Stimulated activated CD4-positive, alpha-beta T cell treated with anti-CD3 and anti-CD28 coated beads, TNF-alpha, amount 100 ng/mL, for 1 hour (primary cell): ENCODE data around the gene IQSEC1.

ENCODE experiments used
- DNase-seq, 3 donors: peaks; one replicate each; pipeline ENCODE4 v3.0.0-alpha.2; 2020; ENCODE audit warnings: low read depth in 3 of 3, low spot score in 1 of 3

Gene IQSEC1

DNA sequence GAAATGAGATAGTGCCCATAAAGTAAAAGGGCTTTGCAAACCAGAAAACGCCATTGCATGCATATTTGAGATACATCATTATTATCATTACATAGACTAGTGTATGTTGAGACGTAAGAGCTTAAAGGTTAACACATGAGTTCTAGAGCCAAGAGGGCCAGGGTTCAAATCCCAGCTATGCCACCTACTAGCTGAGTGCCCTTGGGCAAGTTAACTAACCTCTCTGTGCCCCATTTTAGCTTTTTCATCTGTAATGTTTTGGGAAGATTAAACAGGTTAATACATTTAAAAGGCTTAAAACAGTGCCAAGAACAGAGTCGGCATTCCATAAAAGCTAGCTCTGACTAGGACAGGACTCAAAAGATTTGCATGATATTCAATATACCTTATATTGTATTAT, 22.8 kb downstream of the IQSEC1 start:
- DNase-seq, result no peak

DNA sequence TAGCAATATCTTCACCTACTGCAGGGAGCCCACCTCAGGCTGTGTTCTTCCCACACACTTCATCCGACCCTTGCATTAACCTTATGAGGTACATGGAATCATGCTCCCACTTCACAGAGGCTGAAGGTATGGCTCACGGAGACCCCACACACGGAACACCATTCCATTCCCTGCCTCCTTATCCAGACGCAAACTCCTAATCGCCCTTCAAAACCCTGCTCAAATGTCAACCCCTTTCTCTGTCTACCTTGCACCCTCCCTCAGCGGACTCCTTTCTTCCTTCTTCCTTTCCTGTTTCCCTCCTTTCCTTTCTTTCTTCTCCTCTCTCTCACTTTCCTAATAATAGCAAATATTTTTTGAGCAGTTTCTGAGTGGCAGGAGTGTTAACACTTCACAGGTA, 23.8 kb downstream of the IQSEC1 start:
- no peak for DNase-seq

DNA sequence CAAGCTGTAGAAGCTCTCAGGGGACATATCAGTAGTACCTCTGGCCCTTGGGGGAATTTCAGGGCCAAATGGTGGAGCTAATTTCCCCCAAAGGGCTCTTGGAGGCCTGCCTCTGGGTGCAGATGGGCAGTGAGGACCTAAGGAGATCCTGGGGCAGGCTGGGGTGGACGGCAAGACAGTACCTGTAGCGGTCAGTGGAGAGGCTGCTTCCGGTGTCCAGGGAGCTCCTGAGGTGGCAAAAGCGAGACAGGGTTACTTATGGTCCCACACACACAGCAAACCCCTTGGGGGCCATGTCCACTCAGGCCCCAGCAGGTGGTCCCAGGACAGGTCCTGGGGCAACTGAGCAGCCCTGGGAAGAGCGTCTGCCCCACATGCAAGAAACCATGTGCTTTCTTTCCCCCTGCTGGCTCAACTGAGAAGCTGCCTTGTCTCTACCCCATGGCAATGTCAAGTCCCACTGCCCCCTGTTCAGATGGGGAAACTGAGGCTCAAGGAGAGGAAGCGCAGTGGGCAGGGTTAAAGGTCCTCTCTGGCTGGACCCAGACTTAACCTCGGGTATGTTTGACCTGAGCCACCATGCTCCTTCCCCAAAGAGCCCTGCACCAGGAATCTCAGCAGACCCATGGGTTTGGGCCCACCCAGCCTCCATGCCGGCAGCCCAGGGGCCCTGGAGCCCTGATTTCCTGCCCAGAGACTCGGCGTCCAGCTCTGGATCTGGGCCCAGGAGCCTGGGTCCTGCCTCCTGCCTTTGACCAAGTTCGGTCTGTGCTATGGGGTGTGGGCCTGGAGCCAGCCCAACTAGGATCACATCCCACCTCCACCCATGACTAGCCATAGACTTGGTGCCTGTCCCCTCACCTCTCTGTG, 25.7 kb downstream of the IQSEC1 start:
- DNase-seq, result no peak

DNA sequence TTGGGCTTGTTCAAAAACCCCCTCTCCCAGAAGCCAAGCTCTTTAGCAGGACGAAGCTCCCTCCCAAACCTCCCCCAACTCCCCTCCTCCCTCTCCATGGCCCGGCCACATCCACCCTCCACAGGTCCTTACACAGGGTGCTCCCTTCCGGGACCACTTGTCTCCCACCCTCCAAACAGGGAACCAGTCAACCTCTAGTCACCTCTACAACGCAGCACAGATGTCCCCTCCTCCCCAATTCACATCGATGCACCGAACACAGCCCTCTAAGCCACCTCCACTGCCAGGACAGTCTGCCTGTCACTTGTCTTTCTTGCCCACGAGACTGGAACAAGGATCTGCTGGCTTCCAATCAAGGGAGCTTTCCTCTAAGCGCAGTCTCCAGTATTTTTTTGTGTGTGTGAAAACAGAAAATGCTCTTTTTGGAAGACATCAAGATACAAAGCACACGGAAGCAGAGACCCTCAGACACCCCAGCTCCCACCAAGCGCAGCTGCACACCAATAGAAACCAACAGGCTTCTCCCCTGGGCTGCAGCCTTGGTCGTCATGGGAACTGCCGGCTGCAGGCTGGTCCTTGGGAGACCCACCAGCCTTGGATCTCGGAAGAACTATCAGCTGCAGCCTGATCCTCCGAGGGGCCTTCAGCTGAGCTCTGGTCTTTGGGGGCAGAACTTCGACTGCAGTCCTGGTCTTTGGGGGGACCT, 26.5 kb downstream of the IQSEC1 start:
- DNase-seq, result no peak

DNA sequence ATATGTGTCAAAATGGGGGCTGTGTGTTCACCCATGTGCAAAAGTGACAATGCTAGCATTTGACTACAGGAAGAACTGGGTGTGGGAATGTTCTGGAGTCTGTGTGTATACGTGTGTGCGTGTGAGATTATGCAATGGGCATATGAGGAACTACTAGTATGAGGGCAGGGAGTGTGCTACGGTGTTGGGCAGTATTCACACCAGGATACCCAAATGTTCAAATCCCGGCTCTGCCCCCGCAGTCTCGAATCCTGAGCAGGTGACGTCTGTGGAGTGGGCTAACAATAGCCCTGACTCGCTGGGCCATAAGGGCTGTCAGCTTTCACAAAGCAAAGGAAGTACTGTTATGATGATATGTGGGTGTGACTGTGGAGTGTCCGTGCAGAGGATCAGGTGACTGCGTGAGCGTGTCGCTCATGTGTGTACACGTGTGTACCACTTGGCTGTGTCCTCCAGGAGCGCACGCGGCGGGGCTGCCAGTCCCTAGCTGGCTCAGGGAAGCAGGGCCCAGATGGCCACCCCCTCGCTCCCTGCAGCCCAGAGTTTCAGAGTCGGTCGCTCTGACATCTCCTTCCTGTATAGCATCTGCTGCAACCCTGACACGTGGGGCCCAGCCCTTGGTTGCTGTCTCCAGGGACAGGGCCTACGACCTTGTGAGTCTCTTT, 27.2 kb downstream of the IQSEC1 start:
- no peak for DNase-seq

DNA sequence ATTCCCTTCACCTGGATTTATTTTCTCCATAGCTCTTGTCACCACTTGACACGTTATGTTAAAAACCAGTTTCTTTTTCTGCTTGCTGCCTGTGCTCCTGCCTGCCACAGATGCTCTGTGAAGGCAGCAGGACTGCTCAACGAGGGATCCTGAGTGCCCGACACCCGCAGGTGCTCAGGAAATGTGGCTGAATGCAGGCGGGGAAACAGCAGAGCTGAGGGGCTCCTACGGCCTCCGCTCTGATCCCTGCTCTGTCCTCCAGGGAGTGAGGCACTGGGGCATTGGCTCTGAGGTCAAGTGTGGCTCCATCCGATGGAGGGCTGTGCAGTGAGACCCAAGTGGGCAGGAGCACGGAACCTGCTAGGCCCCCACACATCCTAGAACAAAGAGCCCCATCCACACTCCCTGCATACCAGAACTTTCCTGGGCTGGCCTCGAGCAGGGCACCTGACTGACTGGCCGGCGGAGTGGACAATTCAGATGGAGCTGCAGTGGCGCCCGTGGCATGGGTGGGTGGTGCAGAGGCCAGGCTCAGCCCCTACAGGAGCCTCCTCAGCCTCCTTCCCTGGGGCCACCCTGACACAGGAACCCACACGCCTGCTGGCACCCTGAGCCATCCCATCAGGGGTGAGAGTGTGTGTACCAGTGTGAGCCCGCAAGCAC, 27.9 kb downstream of the IQSEC1 start:
- no peak for DNase-seq

DNA sequence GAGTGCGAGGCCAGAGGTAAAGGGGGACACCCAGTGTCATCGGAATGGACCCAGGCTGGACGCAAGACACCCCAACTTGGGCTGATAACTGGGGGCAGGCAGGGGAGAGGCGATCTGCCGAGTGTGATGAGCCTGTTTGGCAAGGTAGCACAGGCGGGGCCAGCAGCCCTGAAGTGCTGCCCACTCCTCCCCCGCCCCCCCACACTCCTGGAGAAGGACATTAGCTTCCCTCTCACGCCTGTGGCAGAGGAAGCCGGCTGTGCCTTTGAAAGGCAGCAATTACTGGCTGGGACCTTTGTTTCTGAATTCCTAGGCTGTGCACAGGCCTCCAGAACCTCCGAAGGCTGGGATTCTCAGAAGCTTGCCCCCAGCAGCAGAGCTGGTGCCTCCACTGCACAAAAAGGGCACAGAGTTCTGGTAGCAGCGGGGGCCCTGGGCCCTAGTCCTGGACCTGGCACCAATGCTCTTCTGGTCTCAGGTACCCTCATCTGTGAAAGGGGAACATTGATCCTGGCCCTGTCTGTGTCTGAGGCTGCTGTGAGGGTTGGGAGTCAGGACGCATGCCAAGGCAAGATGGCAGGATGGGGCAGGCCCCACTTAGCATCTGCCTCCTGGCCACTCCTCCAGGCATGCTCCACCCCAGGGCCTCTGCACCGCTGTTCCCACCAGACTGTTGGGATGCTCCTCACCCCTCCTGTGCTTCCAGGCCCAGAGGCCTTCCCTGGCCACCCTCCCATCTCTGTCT, 28.6 kb downstream of the IQSEC1 start:
- no peak for DNase-seq

DNA sequence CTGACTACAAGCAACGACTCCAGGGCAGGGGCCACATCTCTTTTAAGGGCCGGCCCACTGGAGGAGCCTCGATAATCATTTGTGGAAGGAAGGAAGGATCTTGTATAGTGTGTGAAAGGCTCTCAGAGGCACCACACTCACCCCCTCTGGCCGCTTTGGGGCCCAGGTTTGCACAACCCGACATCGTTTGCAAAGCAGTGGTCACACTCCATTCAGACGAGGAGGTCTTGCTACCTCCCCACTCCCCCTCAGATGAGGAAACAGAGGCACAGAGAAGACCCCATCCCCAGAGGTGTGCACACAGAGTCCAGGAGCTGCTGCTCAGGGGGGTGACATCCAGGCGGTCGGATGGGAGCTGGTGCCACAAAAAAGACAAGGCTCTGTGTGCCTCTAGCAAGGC, 29.6 kb downstream of the IQSEC1 start:
- no peak for DNase-seq

DNA sequence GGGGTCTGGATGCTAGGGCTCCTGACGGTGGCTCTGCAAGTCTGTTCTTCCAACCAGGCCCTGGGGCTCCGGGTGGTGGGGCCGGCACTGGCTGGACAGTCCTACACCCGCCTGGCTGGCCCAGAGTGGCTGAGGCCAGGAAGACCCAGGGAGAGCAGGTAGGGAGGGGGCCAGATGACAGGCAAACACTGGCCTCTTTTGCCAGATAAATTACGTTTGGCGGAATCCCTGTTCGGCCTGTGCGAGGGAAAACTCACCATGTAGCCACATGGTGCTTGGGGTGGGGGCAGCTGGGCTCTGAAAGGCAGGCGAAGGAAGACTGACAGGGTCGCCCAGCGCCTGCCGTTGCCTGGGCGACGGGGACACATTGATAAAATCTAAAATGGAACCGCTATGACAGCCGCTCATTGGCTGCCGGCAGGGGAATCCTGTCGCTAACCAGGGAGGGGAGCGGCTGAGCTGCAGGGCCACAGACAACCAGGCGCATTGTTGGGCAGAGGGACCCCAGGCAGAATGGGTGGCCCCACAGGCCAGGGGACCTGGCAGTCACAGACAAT, 30.4 kb downstream of the IQSEC1 start:
- DNase-seq, result no peak

DNA sequence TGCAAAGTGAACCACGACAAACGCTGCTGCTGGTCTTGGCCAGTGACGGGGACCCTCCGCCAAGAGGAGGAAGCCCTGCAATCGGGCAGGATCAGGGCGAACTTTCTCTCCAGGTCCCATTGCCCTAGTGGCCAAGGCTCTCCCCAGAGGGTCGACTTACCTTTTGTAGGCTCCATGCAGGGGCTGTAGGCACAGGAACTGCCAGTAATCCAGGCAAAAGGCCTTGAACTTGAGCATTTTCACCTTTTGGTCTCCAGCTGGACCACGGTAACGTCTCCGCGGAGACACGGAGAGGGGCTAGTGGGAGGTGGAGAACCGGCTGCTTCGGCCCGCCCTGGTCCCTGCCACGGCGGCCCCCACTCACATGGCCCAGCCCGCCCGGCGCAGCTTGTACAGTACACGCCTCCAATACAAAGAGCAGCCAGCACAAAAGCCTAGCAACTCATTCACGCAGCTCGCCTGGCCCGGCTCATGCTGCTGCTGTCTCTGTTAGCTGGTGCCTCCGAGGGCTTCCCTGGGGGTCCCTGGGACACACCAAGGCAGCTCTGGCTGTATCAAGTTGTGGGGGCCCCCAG, 31.0 kb downstream of the IQSEC1 start:
- DNase-seq, result no peak

DNA sequence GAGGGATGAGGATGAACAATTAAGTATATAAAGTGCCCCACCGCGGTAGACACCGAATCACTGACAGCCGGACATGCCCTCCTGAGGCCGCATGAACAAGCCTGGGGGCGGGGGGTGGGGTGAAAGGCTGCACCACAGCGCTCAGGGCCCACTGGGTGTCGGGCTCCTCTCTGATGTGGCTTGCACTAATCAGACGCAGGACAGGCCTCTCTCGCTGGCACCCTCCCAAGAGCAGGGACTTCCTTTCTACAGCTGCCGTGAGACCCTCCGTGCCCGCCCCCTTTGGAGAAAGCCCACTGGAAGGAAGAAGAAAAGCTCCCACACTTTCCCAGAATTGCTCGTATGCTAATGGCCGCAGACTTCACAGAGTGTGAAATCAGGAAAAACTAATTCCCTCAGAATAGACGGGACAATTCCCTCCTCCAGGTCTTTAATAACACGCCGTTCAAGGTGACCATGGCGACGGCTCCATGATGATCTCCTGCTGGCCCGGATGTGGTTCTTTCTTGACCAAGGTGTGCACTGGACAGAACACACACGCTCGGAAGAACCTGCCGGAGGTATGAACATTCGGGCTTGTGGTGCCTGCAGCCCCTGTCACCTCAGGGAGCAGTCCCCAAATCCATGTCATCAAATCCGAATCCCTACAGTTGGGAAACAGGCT, 32.0 kb downstream of the IQSEC1 start:
- no peak for DNase-seq

DNA sequence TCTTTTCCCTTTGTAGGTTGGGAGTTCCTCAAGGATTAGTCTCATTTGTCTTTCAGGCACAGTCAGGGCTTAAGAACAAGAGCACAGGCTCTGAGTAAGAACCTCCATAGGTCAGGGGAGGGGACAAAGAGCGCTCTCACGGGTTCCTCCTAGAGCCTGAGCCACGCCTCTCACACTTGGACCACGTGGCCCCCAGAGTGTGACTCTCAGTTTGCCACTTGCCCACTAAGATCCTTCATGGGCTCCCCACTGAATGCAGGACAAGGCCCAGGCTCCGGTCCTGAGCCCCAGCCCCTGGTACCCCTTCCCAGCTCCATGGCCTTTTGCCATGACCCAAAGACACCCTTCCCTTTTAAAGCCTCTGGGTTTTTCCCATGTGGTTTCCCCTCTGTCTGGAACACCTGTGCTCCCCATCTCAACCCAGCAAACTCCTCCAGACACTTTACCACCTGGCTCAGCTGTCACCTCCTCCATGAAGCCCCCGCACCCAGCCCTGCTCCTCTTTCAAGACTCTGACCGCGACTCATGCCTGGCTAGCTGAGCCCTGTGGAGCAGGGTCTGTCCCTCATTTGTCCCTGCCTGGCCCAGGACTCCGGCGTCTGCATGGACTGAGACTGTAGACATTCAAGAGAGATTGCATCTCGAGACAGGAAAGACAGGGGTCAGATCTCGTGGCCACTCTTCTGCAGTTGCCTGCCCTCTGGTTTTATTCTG, 32.7 kb downstream of the IQSEC1 start:
- no peak for DNase-seq

DNA sequence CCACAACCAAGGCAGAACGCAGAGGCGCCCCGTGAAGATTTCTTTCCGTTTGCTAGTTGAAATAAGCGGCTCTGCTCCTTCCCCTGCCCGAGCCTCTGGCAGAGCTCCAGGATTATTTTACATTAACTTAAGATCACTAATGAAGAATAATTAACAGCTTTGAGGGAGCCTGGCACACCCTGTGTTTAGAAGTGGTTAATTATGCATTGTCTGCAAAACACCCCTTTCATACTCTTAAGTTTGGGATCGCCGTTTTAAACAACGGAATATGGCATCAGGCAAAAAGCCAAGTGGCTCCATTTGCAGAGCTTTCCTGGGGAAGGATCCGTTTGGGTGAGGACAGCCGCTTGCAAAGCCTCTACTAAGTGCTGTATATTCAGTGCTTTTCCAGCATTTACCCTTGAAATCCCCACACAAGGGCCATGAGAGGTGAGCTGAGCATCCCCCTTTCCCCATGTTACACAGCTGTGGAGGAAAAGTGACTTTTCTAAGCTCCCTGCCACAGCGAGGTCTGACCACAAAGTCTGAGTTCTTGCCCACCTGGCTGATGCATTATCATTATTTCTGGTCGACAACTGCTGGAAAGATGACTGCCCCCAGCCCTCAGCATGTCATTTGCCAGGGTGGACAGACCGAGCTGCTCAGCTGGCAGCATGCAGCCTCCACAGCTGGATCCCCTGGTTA, 33.9 kb downstream of the IQSEC1 start:
- DNase-seq, result no peak

DNA sequence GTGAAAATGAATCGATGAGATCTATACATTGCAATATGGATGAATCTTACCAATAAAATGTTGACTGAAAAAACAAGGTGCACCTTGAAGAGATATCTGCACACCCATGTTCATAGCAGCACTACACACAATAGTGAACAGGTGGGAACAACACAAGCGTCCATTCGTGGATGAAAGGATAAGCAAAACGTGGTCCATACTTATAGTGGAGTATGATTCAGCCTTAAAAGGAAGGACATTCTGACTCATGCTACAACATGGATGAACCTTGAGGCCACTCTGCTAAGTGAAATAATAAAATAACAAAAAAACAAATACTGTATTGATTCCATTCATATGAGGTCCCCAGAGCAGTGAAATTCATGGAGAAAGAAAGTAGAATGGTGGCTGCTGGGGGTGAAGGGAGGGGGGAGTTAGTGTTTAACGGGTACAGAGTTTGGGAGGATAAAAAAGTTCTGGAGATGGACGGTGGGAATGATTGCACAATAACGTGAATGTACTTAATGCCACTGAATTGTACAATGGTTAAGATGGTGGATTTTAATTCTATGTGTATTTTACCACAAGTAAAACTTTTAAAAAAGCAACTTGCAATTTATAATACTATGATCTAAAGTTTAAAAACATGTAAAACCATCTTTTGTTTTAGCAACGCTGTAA, 35.6 kb downstream of the IQSEC1 start:
- DNase-seq, result no peak

DNA sequence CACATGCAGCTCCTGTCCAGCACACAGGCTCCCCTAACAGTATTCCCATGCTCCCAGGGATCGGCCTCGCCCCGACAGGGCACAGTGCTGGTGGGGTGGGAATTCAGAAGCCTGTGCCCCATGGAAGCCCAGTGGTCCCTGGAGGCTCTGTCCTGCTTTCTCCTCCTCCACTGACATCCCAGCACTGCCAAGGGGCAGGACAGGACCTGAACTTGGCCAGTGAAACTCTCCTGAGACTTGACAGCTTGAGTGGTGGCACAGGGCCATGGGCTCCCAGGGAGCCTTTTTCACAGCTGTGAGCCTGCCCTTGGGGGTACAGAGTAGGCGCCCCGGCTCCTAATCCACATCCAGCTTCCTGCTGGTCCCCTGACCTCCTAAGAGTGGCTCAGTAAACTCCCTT, 38.4 kb downstream of the IQSEC1 start:
- no peak for DNase-seq

DNA sequence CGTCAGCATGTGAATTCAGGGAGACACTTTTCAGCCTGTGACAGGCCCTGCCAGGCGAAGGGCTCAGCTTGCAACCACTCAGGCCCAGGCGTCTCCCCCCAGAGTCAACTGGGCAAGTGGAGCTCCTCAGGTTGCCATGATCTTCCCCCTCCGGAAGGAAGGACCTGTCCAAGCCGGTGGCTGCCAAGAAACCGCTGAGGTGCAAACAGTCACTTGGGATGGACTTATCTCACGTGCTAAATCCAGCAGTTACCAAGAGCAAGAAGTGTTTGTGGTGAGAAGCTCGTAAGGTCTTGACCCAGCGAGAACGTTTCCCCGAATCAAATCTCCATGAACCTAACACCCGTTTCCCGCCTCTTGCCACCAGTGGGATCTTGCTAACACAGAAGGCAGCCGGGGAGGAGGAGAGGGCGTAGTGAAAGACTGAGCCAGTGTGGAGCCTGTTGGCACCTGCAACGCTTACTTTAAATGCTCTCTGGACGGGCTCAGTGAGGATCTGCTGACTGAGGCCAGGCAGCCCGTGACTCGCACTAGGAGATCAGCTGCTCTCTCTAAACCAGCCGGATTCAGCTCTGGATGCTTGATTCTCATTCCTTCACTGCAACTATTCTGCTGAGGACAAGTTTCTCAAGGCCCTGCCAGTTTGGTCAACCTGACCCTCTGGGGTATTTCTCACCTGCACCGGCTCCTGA, 39.0 kb downstream of the IQSEC1 start:
- no peak for DNase-seq

DNA sequence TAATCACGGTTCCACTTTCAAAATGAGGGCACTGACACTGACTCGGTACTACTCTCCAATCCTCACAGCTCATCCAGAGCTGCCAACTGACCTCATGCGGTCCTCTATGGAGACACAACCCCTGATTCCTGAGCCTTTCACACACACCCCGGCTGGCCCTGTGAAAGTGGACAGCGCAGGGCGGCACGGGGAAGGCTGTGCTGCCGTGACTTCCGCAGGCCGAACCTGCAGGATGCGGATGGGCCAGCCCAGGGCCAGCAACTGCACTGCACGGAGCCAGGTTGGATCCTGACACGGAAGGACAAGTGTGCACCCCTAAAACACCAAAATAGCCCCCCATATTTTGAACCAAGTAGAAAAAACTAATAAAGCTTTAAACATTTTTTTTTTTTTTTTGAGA, 41.0 kb downstream of the IQSEC1 start:
- DNase-seq, result no peak
